Neural progenitor cell (in vitro differentiated cells): ENCODE data around the gene KITLG.

Source experiments
- CTCF ChIP-seq: fragments of 200-600 bp; sonication (generic); IDR thresholded peaks from 2 replicates; pipeline ENCODE4 v1.5.1; 2017; ENCODE audit warnings: antibody characterized with exemption, mild to moderate bottlenecking
- EZH2 ChIP-seq: fragments of 200-600 bp; sonication (generic); IDR thresholded peaks from 2 replicates; pipeline ENCODE4 v1.6.1; 2017; ENCODE audit warnings: antibody characterized with exemption, mild to moderate bottlenecking, moderate library complexity
- EZH2phosphoT487 ChIP-seq: fragments of 200-600 bp; sonication (generic); IDR thresholded peaks from 2 replicates; pipeline ENCODE4 v1.6.1; 2017; ENCODE audit warnings: antibody characterized with exemption

DNA sequence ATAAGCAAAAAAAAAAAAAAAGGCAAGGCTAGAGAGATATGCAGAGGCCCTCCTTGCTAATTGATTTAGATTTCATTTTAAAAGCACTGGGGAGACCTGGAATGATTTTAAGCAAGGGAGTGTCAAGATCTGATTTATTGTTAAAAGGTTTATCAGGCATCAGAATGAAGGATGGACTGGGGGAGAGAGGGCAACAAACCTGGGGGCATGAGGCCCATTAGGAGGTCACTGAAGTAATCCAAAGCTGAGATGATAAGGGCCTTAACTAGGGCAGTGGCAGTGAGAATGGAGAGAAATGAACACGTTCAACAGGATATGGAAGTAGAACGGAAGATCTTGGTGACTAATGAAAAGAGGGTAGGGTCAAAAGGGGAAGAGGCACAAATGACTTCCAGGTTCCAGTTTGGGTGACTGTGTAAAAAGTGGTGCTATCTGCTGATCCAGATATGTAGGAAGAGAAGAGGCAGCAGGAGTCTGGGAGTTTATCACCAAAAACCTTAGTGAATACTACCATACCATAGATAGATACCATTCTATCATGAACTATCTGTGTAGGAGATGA, 24.0 kb downstream of the KITLG start:
- TF ChIP-seq EZH2phosphoT487 (no peak), EZH2 (no peak), CTCF (no peak)
